Vagina (tissue), 2 donors: Measurements from ENCODE around the gene TMEM266.

Experiments
- CTCF ChIP-seq, 3 experiments: fragments of 450-650 bp in 2 of 3; fragments of 200-600 bp in 1 of 3; sonication (generic) in 1 of 3; IDR thresholded peaks; one replicate each; pipeline ENCODE4 v1.5.1; 2017 to 2019; ENCODE audit warnings: antibody characterized with exemption in 3 of 3, mild to moderate bottlenecking in 2 of 3, moderate library complexity in 2 of 3
- POLR2A ChIP-seq, 2 donors: fragments of 450-650 bp; IDR thresholded peaks; one replicate each; pipeline ENCODE4 v1.6.1; 2017; ENCODE audit warnings: antibody characterized with exemption in 2 of 2, mild to moderate bottlenecking in 2 of 2, moderate library complexity in 2 of 2

- no peak for TF ChIP-seq POLR2A (IDR thresholded peaks at IDR 0.05)
- TF ChIP-seq CTCF (IDR thresholded peaks at IDR 0.05), result no peak
These were observed 115.7 kb downstream of the TMEM266 start for GRCh38 chr15:76175442-76175841.
